Tibial nerve (tissue), 4 donors: ENCODE measurements around the gene ZDHHC11. TPM values are rescaled to one million over a fixed set of nuclear protein-coding genes. Genes with fewer than 3 reads are reported as not detected.
"Not testable (repeated sequence)": the region's sequence is repeated elsewhere in the genome, so short reads cannot be mapped to it uniquely, and the experiment has no call there.

ENCODE experiments used
- DNase-seq, 2 donors: peaks; one replicate each; pipeline ENCODE4 v3.0.0-alpha.2; 2019; ENCODE audit warnings: low spot score in 2 of 2
- H3K27ac ChIP-seq, 4 donors: fragments of 200-600 bp; sonication (generic) in 3 of 4; one replicate each; pipeline ENCODE4 v1.5.1; 2017 to 2019; ENCODE audit warnings: mild to moderate bottlenecking in 1 of 4
- H3K27me3 ChIP-seq, 2 donors: fragments of 200-600 bp; sonication (generic) in 1 of 2; one replicate each; pipeline versions ENCODE4 v1.5.1 to v1.6.0; 2017 to 2019
- H3K36me3 ChIP-seq, 3 donors: fragments of 200-600 bp; sonication (generic); one replicate each; pipeline ENCODE4 v1.5.1; 2018 to 2019
- H3K4me1 ChIP-seq, 4 donors: fragments of 200-600 bp; sonication (generic) in 3 of 4; one replicate each; pipeline ENCODE4 v1.5.1; 2017 to 2019
- H3K4me3 ChIP-seq, 4 donors: fragments of 200-600 bp; sonication (generic) in 3 of 4; one replicate each; pipeline ENCODE4 v1.5.1; 2017 to 2019; ENCODE audit warnings: mild to moderate bottlenecking in 1 of 4, moderate library complexity in 1 of 4
- H3K9me3 ChIP-seq, 4 donors: fragments of 200-600 bp; sonication (generic) in 3 of 4; one replicate each; pipeline ENCODE4 v1.5.1; 2017 to 2019
- EP300 ChIP-seq, 2 donors: sonication (generic); formaldehyde crosslinking; IDR thresholded peaks; one replicate each; pipeline ENCODE4 v1.6.1; 2017; ENCODE audit warnings: antibody characterized with exemption in 2 of 2, mild to moderate bottlenecking in 1 of 2
- POLR2A ChIP-seq, 2 donors: fragments of 450-650 bp; IDR thresholded peaks; one replicate each; pipeline ENCODE4 v1.6.1; 2017; ENCODE audit warnings: antibody characterized with exemption in 2 of 2, mild to moderate bottlenecking in 2 of 2, moderate library complexity in 2 of 2
- WGBS, 2 donors: methylation state at CpG; one replicate each; pipeline ENCODE4 v1.1.5; 2018; 5-methylcytosine and 5-hydroxymethylcytosine counted together
- total RNA-seq, 4 donors: library from RNA; depleted of rRNA; stranded (reverse); fragments of >200 nt; gene quantifications; one replicate each; pipeline ENCODE4 v1.1.0, GENCODE V29; 2016
- TF ChIP-seq, protein P1 (sequence below), 5 experiments: fragments of 200-600 bp in 3 of 5; fragments of 450-650 bp in 2 of 5; sonication (generic) in 3 of 5; IDR thresholded peaks; one replicate each; pipeline ENCODE4 v1.5.1; 2016 to 2019; ENCODE audit warnings: antibody characterized with exemption in 5 of 5, mild to moderate bottlenecking in 3 of 5, moderate library complexity in 2 of 5

The ZDHHC11 gene
- total RNA-seq, 4 donors from 2014 or later = 1.1 to 6.9 (median 2.3) TPM

DNA sequence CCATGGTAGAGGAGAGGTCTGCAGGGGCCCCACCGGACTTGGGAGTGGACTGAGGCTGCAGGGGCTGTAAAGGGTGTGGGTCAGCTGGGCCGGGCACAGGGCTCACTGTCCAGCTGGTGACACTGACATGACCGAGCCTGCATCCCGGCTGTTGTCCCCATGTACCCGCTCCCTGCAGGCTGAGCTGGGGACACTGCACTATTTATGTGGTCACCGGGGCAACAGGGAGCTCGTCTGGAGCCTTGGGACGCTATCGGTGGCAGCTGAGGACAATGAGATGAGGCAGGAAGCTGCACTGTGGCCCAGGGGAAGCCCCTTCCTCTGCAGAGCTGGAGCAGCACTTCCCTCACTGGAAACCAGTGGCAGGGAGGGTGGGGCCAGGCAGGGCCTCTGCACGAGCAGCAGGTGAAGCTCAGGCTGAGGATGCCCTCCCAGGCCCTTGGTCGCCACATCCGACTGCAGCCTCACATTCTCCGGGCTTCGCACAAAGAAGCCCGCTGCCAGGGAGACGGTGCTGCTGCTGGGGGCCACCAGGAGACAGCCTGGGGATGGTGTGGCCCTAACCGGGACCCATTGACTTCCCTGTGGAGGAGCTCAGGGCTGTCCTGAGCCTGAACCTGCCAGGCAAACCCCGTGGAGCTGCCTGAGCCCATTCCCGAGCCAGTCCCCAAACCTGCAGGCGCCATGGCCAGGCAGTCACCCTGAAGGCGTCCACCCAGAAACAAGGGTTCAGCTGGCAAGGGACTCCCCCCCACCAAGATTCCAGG lies 92.7 kb downstream of the ZDHHC11 start:
- TF ChIP-seq POLR2A (IDR thresholded peaks at IDR 0.05) = no peak
- TF ChIP-seq EP300 (IDR thresholded peaks at IDR 0.05) = no peak
- TF ChIP-seq, protein P1, sequence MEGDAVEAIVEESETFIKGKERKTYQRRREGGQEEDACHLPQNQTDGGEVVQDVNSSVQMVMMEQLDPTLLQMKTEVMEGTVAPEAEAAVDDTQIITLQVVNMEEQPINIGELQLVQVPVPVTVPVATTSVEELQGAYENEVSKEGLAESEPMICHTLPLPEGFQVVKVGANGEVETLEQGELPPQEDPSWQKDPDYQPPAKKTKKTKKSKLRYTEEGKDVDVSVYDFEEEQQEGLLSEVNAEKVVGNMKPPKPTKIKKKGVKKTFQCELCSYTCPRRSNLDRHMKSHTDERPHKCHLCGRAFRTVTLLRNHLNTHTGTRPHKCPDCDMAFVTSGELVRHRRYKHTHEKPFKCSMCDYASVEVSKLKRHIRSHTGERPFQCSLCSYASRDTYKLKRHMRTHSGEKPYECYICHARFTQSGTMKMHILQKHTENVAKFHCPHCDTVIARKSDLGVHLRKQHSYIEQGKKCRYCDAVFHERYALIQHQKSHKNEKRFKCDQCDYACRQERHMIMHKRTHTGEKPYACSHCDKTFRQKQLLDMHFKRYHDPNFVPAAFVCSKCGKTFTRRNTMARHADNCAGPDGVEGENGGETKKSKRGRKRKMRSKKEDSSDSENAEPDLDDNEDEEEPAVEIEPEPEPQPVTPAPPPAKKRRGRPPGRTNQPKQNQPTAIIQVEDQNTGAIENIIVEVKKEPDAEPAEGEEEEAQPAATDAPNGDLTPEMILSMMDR (IDR thresholded peaks at IDR 0.05) = no peak
- Histone ChIP-seq H3K27me3 (peaks cover 0 to 4% of the 10 kb centered on the region in 2 donors), H3K27ac (no peak overlapping the region), H3K36me3 (no peaks in the 10 kb centered on the region), H3K9me3 (no peaks in the 10 kb centered on the region), H3K4me1 (peaks cover 0 to 26% (median 16%) of the 10 kb centered on the region in 4 donors), H3K4me3 (no peak overlapping the region)
- DNase-seq = no peak
- 64 to 70% methylated on average over 19 to 21 of the region's 21 CpGs for WGBS, 2 donors

DNA sequence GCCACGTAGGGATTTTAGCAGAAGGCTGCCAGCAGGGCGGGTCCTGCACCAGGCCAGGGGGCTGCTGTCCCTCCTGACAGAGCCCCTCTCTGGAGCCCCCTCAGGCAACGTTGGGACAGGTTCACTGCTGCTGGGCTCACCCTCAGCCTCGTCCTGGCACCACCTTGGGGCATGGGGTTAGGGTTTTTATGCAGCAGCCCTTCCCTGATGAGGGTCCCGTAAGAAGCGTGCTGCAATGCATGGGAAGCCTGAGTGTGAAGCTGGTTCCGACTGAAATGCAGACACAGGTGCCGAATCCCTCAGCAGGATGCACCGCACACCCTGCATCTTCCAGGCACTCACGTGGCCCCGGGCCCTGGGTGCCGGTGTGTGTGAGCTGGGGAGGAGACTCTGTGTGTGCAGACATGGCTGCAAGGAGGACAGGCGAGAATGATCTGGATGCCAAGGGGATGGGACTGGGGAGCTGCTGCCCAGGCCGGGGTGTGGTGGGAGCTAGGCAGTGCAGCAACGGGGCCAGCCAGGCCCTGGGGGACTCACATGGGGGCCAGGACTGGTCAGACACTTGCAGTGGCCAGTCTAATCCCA lies 93.3 kb downstream of the ZDHHC11 start:
- TF ChIP-seq, protein P1 (IDR thresholded peaks at IDR 0.05) = no peak
- TF ChIP-seq POLR2A (IDR thresholded peaks at IDR 0.05) (no peak), EP300 (IDR thresholded peaks at IDR 0.05) (no peak)
- WGBS, 2 donors = 77 to 79% methylated on average over 15 of the region's 15 CpGs
- Histone ChIP-seq H3K27me3 (peaks cover 0 to 4% of the 10 kb centered on the region in 2 donors), H3K36me3 (no peaks in the 10 kb centered on the region), H3K4me1 (peaks cover 0 to 26% (median 16%) of the 10 kb centered on the region in 4 donors), H3K9me3 (no peaks in the 10 kb centered on the region), H3K27ac (no peak overlapping the region), H3K4me3 (no peak overlapping the region)
- no peak for DNase-seq

DNA sequence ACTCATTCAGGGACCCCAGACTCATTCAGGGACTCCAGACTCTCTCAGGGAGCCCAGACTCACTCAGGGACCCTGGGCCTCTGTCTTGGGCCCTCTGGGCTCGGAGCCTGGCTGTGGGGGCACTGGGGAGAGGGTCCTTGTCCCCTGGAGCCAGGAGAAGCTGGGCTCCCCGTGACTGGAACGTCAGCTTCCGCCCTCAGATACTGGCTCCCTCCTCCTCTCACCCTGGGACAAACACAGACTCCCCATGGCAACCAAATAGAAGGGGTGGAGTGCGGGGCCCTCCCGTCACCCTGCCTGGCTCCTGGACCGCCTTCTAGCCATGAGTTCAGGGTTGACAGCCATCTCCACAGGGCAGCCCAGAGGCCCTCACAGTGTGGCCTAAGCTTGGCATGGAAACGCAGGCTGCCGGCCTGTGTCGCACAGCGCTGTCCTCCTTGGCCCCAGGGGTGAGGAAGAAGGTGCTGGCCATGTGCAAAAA lies 93.9 kb downstream of the ZDHHC11 start:
- TF ChIP-seq POLR2A (IDR thresholded peaks at IDR 0.05) = no peak
- TF ChIP-seq, protein P1 (IDR thresholded peaks at IDR 0.05) = no peak
- no peak for TF ChIP-seq EP300 (IDR thresholded peaks at IDR 0.05)
- H3K4me3 ChIP-seq = no peak overlapping the region
- 34 to 46% methylated on average over 10 of the region's 11 CpGs for WGBS, 2 donors
- DNase-seq = no peak
- H3K27me3 ChIP-seq = peaks cover 0 to 4% of the 10 kb centered on the region in 2 donors
- no peaks in the 10 kb centered on the region for H3K9me3 ChIP-seq
- H3K4me1 ChIP-seq = peaks cover 0 to 26% (median 16%) of the 10 kb centered on the region in 4 donors
- H3K27ac ChIP-seq = no peak overlapping the region
- H3K36me3 ChIP-seq = no peaks in the 10 kb centered on the region

DNA sequence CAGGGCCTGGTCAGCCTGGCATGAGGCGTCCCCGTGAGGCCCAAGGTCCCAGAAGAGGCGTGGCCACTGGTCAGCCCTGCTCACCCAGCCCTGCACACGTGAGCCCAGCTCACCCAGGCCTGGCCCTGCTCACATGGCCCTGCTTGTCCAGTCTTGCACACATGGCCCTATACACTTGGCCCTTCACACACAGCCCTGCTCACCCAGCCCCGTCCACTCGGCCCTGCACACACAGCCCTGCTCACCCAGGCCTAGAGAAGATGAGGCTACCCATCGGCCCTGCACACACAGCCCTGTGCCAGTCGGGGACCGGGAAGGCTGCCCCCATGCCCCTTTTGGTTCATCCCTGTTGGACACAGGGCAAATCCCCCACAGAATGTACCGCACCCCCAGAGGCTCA lies 94.6 kb downstream of the ZDHHC11 start:
- H3K4me3 ChIP-seq = no peak overlapping the region
- H3K9me3 ChIP-seq = no peaks in the 10 kb centered on the region
- H3K4me1 ChIP-seq = peaks cover 0 to 26% (median 16%) of the 10 kb centered on the region in 4 donors
- peaks cover 0 to 4% of the 10 kb centered on the region in 2 donors for H3K27me3 ChIP-seq
- H3K27ac ChIP-seq = no peak overlapping the region
- DNase-seq = no peak
- WGBS, 2 donors = 71 to 95% methylated on average over 6 to 8 of the region's 10 CpGs
- TF ChIP-seq, protein P1 (IDR thresholded peaks at IDR 0.05) = no peak
- no peak for TF ChIP-seq EP300 (IDR thresholded peaks at IDR 0.05)
- TF ChIP-seq POLR2A (IDR thresholded peaks at IDR 0.05) = no peak
- no peaks in the 10 kb centered on the region for H3K36me3 ChIP-seq

DNA sequence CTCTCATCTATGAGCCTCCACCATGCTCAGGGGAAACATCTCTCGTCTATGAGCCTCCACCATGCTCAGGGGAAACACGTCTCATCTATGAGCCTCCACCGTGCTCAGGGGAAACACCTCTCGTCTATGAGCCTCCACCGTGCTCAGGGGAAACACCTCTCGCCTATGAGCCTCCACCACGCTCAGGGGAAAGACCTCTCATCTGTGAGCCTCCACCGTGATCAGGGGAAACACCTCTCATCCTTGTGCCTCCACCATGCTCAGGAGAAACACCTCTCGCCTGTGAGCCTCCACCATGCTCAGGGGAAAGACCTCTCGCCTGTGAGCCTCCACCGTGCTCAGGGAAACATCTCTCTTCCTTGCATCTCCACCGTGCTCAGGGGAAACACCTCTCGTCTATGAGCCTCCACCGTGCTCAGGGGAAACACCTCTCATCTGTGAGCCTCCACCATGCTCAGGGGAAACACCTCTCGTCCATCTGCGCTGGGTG lies 96.6 kb downstream of the ZDHHC11 start:
- not testable (repeated sequence) for H3K27ac ChIP-seq, H3K4me3 ChIP-seq, H3K27me3 ChIP-seq, DNase-seq, H3K9me3 ChIP-seq, H3K36me3 ChIP-seq
- WGBS, 2 donors = 59 to 70% methylated on average over 14 to 16 of the region's 16 CpGs
- peaks cover 0 to 21% (median 15%) of the 10 kb centered on the region in 4 donors for H3K4me1 ChIP-seq

DNA sequence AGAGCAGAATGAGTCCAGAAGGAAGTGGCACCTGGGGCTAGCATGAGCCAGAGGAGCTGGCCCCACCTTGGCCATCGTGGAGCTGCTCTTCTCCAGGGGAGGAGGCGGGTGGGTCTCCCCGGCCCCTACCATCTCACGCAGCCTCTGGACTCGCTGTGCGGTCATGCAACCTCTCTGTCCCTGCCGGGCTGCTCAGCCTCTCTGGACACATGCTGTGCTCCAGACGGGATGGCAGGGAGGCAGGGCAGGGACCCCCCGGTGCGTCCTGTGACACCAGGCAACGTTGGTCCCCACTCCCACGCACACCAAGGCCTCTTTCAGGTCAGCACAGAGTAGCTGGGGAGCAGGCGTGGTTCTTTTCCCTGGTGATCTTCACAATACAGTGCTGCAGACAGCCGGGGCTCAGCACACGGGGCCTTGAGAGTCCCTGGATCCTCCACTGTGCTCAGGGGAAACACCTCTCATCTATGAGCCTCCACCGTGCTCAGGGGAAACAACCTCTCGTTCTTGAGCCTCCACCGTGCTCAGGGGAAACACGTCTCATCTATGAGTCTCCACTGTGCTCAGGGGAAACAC lies 97.1 kb downstream of the ZDHHC11 start:
- H3K4me3 ChIP-seq, H3K27me3 ChIP-seq, H3K9me3 ChIP-seq, H3K36me3 ChIP-seq, DNase-seq, H3K27ac ChIP-seq: not testable (repeated sequence)
- WGBS, 2 donors = 81 to 83% methylated on average over 16 to 17 of the region's 19 CpGs
- H3K4me1 ChIP-seq = peaks cover 0 to 16% (median 11%) of the 10 kb centered on the region in 4 donors

DNA sequence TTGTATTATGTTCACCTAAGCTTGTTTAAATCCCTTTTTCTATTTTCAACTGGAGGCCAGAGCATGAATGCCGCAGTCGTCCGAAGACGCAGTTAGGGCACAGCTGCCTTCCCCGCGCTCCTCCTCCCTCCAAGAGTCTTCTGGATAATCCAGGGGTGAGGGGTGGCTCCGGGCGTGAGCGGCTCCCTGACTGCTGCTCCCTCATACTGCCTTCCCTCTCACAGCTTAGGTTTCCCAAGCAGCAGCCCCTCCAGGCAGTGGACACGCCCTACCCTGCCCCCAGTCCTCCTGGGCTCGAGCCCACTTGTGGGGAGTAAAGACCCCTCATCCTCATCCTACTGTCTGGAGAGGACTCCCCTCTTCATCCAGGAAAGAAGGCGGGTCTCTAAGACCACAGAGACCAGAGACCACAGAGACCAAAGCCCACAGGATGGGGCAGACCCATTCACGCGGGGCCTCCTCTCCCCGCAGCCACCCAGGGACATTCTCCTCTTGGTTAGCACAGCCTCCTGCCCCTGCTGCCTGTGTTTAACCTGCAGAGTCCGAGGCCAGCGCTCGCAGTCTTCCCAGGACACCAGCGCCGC lies 98.2 kb downstream of the ZDHHC11 start:
- H3K27ac ChIP-seq, H3K9me3 ChIP-seq, H3K4me1 ChIP-seq, DNase-seq, H3K4me3 ChIP-seq, H3K27me3 ChIP-seq, H3K36me3 ChIP-seq: not testable (repeated sequence)
- 62 to 73% methylated on average over 8 to 11 of the region's 20 CpGs for WGBS, 2 donors

DNA sequence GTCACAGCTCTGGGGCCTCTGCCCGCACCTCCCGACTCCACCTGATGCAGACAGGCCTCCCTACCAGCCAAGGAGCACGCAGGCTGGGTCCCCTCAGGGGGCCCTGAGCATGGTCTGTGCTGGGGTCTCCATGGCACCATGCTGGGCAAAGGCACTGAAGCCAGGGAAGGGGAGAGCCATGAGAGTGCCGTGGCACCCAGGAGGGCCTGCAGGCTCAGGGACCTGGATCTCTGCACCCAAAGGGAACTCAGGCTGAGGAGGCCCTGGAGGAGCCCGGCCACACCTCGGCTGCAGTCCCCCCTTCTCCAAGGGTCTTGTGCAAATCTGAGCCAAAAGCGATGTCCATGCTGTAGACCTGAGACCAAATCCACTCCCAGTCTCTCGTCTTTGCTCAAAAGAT lies 98.8 kb downstream of the ZDHHC11 start:
- 87% methylated on average over 5 of the region's 8 CpGs; no CpG with 5 or more reads in 1 of the 2 donors for WGBS, 2 donors
- not testable (repeated sequence) for H3K4me3 ChIP-seq, H3K4me1 ChIP-seq, H3K9me3 ChIP-seq, DNase-seq, H3K36me3 ChIP-seq, H3K27ac ChIP-seq, H3K27me3 ChIP-seq
